ENCODE data around the gene PEBP1.
A peak's percentile ranks its signal among the peaks of the same experiment; 100 is the strongest.

Gene PEBP1

DNA sequence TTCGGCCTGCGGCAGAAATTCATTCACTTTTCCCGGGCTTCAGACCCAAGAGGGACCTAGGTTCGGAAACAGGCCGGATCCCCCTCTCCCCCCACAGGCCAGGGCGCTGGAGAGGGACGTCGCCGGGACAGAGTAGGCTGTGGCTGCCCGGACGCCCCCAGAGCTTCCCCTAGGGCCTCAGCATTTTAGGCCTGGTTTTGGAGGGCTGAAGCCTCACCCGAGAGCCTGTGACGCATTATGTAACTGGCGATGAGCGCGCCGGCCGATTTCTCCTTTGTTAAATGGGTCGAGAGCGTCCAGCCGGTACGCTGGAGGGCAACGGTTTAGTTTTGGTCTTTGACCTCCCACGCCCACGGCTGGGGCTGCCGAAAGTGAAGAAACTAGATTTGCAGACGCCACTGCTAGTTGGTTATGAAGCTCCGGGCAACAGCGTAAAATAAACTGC is 657 bp downstream of the PEBP1 start:
- peak in 11 of 14 donors; percentile 17 to 73 (median 46) for DNase-seq

DNA sequence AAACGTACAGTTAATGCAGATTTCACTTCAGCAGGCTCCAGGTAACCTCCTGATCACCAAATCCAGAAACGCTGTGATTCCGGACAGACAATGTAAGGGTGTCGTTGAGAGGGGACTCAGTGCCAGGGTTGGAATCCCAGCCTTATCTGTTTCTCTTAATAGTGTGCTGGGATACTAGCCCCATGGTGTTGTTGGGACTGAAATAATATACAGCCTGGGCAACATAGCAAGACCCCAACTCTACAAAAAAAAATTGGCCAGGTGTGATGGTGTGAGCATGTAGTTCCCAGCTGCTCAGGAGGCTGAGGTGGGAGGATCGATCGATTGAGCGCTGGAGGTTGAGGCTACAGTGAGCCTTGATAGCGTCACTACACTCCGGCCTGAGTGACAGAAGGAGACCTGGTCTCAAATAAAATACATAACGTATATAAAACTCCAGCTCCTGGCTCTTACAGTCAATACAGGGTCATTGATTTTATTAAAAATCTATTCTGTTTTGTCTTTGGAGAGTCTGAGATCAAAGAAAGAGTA is 1.3 kb downstream of the PEBP1 start:
- peak in 1 of 14 donors; percentile 34 for DNase-seq

DNA sequence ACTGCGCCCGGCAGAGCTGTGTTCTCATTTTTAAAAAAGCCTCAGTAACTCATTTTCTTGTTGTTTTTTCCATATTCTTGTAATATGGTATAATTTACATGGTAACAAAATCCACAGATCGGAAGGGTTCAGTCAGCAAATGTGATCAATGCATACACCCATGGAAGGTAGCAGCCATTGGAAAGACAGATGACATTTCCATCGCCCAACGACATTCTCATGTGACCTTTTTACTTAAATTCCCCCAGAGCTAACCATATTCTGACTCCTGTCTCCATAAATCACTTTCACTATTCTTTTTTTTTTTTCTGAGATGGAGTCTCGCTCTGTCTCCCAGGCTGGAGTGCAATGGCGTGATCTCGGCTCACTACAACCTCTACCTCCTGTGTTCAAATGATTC is 4.9 kb downstream of the PEBP1 start:
- DNase-seq = no peak

DNA sequence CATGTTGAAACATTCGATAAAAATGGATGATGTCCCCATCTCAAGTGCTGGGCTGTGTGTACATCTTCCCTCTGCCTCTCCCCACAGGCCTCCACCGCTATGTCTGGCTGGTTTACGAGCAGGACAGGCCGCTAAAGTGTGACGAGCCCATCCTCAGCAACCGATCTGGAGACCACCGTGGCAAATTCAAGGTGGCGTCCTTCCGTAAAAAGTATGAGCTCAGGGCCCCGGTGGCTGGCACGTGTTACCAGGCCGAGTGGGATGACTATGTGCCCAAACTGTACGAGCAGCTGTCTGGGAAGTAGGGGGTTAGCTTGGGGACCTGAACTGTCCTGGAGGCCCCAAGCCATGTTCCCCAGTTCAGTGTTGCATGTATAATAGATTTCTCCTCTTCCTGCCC is 8.6 kb downstream of the PEBP1 start:
- no peak for DNase-seq

DNA sequence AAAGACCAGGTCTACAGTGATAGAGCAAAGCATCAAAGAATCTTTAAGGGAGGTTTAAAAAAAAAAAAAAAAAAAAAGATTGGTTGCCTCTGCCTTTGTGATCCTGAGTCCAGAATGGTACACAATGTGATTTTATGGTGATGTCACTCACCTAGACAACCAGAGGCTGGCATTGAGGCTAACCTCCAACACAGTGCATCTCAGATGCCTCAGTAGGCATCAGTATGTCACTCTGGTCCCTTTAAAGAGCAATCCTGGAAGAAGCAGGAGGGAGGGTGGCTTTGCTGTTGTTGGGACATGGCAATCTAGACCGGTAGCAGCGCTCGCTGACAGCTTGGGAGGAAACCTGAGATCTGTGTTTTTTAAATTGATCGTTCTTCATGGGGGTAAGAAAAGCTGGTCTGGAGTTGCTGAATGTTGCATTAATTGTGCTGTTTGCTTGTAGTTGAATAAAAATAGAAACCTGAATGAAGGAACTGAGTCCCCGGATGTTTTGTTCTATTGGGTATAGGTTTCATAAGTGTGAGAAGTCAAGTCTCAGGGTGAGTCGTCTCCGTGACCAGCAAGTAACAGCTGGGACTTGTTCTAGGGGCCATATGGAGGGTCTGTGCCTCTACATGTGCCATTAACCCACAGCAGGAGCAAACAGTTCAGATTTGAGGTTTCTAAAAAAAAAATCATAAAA is 9.3 kb downstream of the PEBP1 start:
- no peak for DNase-seq

DNA sequence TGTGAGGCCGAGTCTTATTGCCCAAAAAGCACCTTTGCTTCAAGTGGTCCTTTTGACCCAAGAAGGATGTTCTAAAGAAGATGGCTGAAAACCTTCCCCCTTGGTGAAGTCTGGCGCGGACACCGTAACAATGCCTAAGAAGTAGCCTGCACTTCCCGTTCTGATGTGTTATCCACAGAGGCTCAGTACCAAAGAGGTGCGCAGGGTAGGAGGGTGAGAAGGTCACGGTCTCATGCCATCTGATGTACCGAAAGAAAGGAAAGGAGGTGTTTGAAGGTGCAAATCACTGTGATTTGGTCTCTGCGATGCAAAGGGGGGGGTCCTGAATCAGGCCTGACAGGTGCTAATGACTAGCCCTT is 9.9 kb downstream of the PEBP1 start:
- DNase-seq = no peak

- DNase-seq = no peak
These were observed 12.4 kb downstream of the PEBP1 start for GRCh38 chr12:118148287-118148686.

DNA sequence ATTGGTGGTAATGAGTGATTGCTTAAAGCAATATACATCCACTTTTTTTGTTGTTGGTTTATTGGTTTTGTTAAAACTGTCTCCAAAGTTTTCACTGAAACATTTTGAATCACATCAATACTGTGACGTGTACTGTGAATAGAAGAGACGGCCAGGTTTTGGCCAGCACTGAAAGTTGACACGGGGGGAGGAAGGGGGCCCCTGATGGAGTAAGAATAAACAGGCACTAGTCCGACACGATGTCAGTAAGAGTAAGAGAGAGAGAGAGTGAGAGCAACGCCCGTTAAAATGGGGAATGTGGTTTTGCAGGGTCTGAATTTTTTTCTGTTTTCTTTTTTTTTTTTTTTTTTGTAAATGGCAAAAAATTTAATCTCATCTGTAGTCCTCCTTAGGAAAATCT is 14.7 kb downstream of the PEBP1 start:
- no peak for DNase-seq

- DNase-seq = no peak
These were observed 15.8 kb downstream of the PEBP1 start for GRCh38 chr12:118151755-118152154.

DNA sequence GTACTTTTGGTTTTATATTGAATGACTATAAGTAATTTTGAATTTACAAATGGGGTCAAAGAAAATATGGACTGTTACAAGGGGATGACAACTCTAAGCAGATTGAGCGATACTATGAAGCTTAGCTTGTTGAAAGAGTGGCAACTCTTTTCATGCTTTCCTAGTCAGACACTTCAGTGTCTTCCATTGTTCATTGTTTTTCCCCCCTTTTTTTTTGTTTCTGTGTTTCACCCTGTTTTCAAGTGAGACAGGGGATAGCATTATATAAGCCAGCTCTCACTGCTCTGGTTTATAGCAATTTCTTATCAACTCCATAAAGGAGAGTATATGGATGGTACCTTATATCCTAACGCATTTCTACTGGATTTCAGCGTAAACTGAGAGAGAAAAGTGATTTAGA is 24.6 kb downstream of the PEBP1 start:
- DNase-seq = no peak

- no peak for DNase-seq
These were observed 29.0 kb downstream of the PEBP1 start for GRCh38 chr12:118164798-118165486.

GRCh38 chr12:118166946-118167345 is 31.0 kb downstream of the PEBP1 start:
- no peak for DNase-seq

DNA sequence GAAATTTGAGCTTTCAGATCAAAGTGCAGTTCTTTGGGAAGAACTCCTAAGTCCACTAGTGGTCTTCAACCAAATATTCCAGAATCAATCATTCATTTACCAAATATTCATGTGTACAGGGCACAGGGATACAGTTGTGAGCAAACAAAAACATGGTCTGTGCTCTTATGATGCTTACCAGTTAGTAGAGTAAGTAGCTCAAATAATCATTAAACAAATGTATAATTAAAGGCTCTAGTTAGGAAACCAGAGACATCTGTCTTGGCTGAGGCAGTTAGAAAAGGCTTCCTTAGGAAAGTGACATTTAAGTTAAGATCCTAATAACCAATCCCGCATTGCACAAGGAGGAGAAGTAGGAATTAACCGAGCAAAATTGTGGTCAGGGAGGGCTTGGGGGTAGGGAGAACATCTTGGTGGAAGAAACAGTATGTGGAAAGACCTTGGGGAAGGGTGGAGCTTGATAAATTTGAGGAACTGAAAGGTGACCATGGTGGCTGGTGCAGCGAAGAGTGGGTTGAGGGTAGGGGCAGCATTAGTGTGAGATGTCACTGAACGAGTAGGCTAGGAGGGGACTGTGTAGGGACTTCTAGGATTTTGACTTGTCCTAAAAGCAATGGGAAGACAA is 40.0 kb downstream of the PEBP1 start:
- DNase-seq = no peak

- DNase-seq = no peak
These were observed 47.2 kb downstream of the PEBP1 start for GRCh38 chr12:118183155-118183554.

DNA sequence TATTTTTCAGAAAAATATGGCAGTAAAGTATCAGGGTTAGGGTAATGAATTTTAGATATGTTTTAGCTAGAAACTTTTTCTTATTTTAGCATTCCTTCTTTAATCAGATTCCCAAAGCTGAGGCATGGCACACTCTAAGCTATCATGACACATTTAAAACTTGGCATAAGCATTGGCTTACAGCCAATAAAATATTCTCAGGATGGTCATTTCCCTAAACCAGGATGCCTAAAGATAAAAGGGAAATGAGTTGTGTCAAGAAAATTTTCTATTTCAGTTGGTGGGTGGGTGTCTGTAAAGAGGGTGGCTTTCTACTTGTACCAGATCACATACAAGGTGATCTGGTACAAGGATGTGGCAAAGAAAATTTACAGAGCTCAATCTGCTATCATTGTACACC is 47.8 kb downstream of the PEBP1 start:
- DNase-seq = no peak

DNA sequence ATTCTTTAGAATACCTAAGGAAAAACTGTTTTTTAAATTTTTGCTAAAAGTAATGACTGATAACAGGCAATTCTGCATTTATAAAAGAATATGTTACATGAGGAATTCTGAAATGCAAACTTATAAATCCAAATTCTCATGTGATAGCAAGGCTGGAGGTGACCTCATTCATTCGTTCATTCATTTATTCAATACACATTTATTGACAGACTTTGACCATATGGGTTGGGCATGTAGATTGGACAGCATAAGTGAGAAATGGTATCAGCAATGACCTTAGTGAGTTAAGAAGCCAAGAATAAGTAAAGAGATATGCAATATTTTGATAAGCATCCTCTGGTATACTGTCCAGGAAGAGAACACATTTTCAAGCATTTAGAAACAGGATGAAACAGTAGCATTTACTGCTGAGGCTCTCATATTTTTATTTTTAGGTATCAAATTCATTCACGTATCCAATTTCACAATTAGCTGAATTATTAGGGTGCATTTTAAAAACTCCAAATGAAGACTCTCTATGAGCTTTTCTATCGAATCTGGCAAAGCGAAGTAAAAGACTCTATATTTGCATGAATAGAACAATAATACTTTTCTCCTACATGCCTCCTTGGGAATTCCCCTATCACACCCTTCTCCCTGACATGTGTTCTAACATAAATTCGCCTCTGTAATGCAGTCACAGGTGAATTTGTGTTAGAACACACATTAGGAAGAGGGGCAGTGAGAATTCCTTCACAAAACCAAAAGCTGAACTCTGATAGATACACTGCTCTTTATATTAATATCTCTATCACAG is 49.9 kb downstream of the PEBP1 start:
- DNase-seq = no peak

GRCh38 chr12:118187751-118188435 is 52.0 kb downstream of the PEBP1 start:
- peak in 5 of 14 donors; percentile 3 to 52 (median 11) for DNase-seq

DNA sequence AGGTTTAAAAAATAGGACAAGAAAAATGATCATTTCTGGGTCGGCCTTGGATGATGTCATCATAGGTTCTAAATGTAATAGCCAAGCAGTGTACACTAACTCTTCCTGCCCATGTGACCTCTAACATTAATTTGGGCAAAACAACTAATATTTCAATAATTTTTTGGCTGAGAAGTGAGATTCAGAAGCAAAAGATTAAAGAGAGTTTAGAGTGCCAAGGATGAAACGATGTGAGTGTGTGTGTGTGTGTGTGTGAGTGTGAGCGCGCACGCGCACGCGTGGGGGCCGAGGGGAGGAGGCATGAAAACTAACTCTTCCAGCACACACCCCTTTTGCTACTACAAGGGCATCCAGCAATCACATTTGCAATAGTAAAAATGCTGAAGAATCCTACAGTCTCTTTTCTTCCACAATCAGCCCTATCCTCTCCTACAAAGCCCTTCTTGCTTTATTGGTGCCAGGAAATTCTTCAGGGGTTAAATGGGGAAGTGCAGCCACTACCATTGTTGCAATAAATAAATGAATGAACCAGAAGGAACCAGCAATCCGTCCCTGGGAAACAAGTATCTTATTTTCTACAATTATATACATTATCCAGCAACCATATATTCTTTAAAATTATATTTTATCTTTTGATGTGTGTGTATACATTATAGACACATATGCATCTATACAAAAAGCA is 52.9 kb downstream of the PEBP1 start:
- peak in 12 of 14 donors; percentile 5 to 73 (median 39) for DNase-seq

DNA sequence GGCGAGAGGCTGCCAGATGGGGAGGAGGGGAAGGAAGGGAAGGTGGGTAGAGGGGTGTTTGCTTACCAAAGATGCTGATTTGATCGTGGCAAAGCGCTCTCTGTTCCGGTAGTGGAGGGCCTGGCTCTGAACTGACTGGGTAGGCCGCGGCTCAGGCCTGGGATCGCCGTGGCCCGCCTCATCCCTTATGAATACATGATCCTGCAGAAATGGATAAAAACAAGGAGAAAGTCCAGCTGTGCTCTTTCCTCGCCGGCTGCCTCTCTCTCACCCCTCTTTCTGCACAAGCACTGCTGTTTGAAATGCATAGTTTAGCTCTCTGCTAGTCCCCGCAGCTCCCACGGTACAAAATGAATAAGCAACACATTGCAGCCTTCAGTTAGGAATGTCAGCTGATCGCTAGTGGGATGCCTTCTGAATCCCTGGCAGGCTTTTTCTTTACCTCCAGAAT is 53.8 kb downstream of the PEBP1 start:
- DNase-seq = peak in 13 of 14 donors; percentile 7 to 84 (median 58)

- peak in 10 of 14 donors; percentile 19 to 80 (median 36) for DNase-seq
These were observed 54.3 kb downstream of the PEBP1 start for GRCh38 chr12:118190266-118190665.

DNA sequence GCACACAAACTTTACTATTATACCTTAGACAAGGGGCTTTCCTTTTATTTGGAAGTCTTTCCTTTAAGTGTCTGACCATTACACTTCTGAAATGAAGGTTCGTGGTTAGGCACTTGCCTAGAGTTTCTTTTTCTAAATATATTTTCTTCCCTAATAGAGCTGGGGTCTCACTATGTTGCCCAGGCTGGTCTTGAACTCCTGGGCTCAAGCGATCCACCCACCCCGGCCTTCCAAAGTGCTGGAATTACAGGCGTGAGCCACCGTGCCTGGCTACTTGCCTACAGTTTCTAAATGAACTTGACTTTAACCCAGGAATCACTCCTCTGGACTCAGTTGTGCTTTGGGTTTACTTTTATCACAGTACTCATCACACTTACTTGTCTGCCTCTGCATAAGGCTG is 57.6 kb downstream of the PEBP1 start:
- no peak for DNase-seq
